ENCODE results near the gene TNFRSF13B.
"Not testable (repeated sequence)": the region's sequence is repeated elsewhere in the genome, so short reads cannot be mapped to it uniquely, and the experiment has no call there.

The TNFRSF13B gene

GRCh38 chr17:16906680-16907079, 65.2 kb downstream of the TNFRSF13B start:
- DNase-seq: no peak

GRCh38 chr17:16905593-16906191, 66.2 kb downstream of the TNFRSF13B start:
- DNase-seq: no peak

- DNase-seq: not testable (repeated sequence)
Measured at GRCh38 chr17:16903070-16903469, 68.8 kb downstream of the TNFRSF13B start.

GRCh38 chr17:16900288-16900882, 71.5 kb downstream of the TNFRSF13B start:
- no peak for DNase-seq

- DNase-seq: not testable (repeated sequence)
Measured at GRCh38 chr17:16897211-16897896, 74.6 kb downstream of the TNFRSF13B start.

GRCh38 chr17:16896235-16896634, 75.7 kb downstream of the TNFRSF13B start:
- not testable (repeated sequence) for DNase-seq

- not testable (repeated sequence) for DNase-seq
Measured at GRCh38 chr17:16893527-16893926, 78.4 kb downstream of the TNFRSF13B start.

- DNase-seq: not testable (repeated sequence)
Measured at GRCh38 chr17:16892876-16893454, 79.0 kb downstream of the TNFRSF13B start.

- no peak for DNase-seq
Measured at GRCh38 chr17:16889088-16889465, 82.8 kb downstream of the TNFRSF13B start.

Data from NCI-H1417 (cell line).